Activated naive CD4-positive, alpha-beta T cell treated with anti-CD3 and anti-CD28 coated beads for 36 hours (primary cell): ENCODE measurements around the gene CYP26B1. TPM values are rescaled to one million over a fixed set of nuclear protein-coding genes. Genes with fewer than 3 reads are reported as not detected.

Experiments
- CTCF ChIA-PET: fragments of 350-600 bp; sonication (Branson Sonifier 250); formaldehyde crosslinking; loops from one replicate; lab custom pipeline; 2021; ENCODE audit warnings: antibody characterized with exemption; lab: Charles Lee
- DNase-seq: peaks from one replicate; pipeline ENCODE4 v3.0.0-alpha.2; 2020
- H3K27ac Mint-ChIP-seq: one replicate; pipeline ENCODE4 v1.8.0; 2021; ENCODE audit warnings: mild to moderate bottlenecking, mixed read lengths
- H3K27me3 Mint-ChIP-seq: one replicate; pipeline ENCODE4 v1.8.0; 2021; ENCODE audit warnings: low read depth, mixed read lengths
- H3K36me3 Mint-ChIP-seq: one replicate; pipeline ENCODE4 v1.8.0; 2021; ENCODE audit warnings: low read depth, mixed read lengths
- H3K4me1 Mint-ChIP-seq: one replicate; pipeline ENCODE4 v1.8.0; 2021; ENCODE audit warnings: low read depth, mixed read lengths
- H3K4me3 Mint-ChIP-seq: one replicate; pipeline ENCODE4 v1.8.0; 2021; ENCODE audit warnings: mild to moderate bottlenecking, moderate library complexity, mixed read lengths
- H3K9me3 Mint-ChIP-seq: one replicate; pipeline ENCODE4 v1.8.0; 2021; ENCODE audit warnings: mixed read lengths
- intact Hi-C: fragments of 100-400 bp; cut with micrococcal nuclease; formaldehyde crosslinking; loops from one replicate; pipeline ENCODE4 v1.15.1; 2023
- total RNA-seq, 2 experiments: library from RNA; stranded (reverse); gene quantifications; one replicate each; pipeline ENCODE4 v1.2.3, GENCODE V29; 2021

The CYP26B1 gene
- total RNA-seq, 2 experiments from 2014 or later = not detected

GRCh38 chr2:72138011-72138881 lies 9.4 kb downstream of the CYP26B1 start:
- intact Hi-C loops = no loop called here
- DNase-seq = no peak
- Mint-ChIP-seq H3K27me3 (peaks cover 19% of the 10 kb centered on the region), H3K4me3 (no peak overlapping the region), H3K36me3 (no peaks in the 10 kb centered on the region), H3K27ac (no peak overlapping the region), H3K9me3 (no peaks in the 10 kb centered on the region), H3K4me1 (no peaks in the 10 kb centered on the region)
- CTCF ChIA-PET = interaction anchor here (1.1 kb wide), 1 partner anchor 12 kb away, joined by 3 read pairs; no protein-coding TSS in a partner anchor

- no peaks in the 10 kb centered on the region for H3K36me3 Mint-ChIP-seq
- H3K27me3 Mint-ChIP-seq = peaks cover 16% of the 10 kb centered on the region
- no peaks in the 10 kb centered on the region for H3K9me3 Mint-ChIP-seq
- intact Hi-C loops = loop anchor here (1.0 kb wide), 2 partner anchors 213 to 592 kb away; no protein-coding TSS in a partner anchor
- DNase-seq = peak; percentile 76
- no peak overlapping the region for H3K27ac Mint-ChIP-seq
- H3K4me1 Mint-ChIP-seq = no peaks in the 10 kb centered on the region
- H3K4me3 Mint-ChIP-seq = no peak overlapping the region
- CTCF ChIA-PET = interaction anchor here (1.0 to 1.1 kb wide), 2 partner anchors 13 to 319 kb away, joined by 3 read pairs; no protein-coding TSS in a partner anchor
Measured at GRCh38 chr2:72137498-72138010, 10.1 kb downstream of the CYP26B1 start.

DNA sequence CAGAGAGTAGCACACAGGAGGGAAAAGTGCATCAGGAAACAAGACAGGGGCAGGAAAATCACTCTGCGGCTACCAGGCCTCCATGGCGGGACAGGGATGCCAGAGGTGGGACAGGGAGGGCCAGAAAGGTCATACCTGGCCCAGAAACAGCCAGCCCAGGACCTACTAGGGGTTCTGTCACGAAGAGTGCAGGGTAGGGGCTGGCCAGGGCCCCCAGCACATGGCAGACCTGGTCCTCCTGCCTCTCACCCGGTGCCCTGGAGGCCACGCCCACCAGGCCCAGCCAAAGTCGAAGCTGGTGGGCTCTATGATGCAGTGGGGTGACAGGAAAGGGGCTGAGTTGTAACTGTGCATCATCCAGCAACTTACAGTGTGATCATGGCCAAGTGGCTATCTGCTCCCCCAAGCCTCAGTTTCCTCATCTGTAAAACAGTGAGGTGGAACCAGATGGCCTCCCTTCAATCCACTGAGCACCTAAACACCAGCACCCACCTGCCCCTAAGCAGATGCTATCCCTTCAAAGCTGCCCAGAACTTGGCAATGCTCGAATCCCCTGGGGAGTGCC lies 10.6 kb downstream of the CYP26B1 start:
- CTCF ChIA-PET = interaction anchor here (1.0 to 1.1 kb wide), 2 partner anchors 13 to 318 kb away, joined by 3 read pairs; no protein-coding TSS in a partner anchor

DNA sequence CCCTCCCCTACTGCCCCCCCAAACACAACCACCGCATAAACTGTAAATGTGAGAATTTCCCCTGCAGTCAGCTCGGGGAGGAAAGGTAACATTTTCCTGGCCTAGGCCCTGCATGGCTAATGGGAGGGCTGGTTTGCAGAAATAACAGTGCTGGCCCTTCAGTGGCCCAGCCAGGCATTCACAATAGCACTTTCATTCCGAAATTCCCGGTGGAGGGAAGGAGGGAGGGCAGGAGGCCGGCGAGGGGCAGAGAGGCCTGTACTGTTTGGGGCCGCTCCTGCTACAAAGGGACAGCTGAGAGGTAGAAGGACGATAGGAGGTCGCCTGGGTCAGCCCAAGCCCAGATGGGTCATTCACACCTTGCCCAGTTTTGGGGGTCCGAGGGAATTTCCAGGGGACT lies 11.3 kb downstream of the CYP26B1 start:
- CTCF ChIA-PET = no interaction called here
- Mint-ChIP-seq H3K36me3 (no peaks in the 10 kb centered on the region), H3K27ac (no peak overlapping the region), H3K4me3 (no peak overlapping the region), H3K4me1 (no peaks in the 10 kb centered on the region), H3K27me3 (peaks cover 4% of the 10 kb centered on the region), H3K9me3 (no peaks in the 10 kb centered on the region)
- intact Hi-C loops = no loop called here
- no peak for DNase-seq

More for the DNA sequence above, 10.6 kb downstream of the CYP26B1 start:
- H3K9me3 Mint-ChIP-seq = no peaks in the 10 kb centered on the region
- H3K27me3 Mint-ChIP-seq = peaks cover 11% of the 10 kb centered on the region
- H3K4me1 Mint-ChIP-seq = no peaks in the 10 kb centered on the region
- intact Hi-C loops = loop anchor here (1.0 kb wide), 2 partner anchors 213 to 592 kb away; no protein-coding TSS in a partner anchor
- no peak for DNase-seq
- no peaks in the 10 kb centered on the region for H3K36me3 Mint-ChIP-seq
- H3K4me3 Mint-ChIP-seq = no peak overlapping the region
- H3K27ac Mint-ChIP-seq = no peak overlapping the region

GRCh38 chr2:72135921-72136320 lies 11.7 kb downstream of the CYP26B1 start:
- H3K27ac Mint-ChIP-seq = no peak overlapping the region
- no peak overlapping the region for H3K4me3 Mint-ChIP-seq
- DNase-seq = no peak
- H3K4me1 Mint-ChIP-seq = no peaks in the 10 kb centered on the region
- CTCF ChIA-PET = no interaction called here
- H3K9me3 Mint-ChIP-seq = no peaks in the 10 kb centered on the region
- H3K27me3 Mint-ChIP-seq = no peaks in the 10 kb centered on the region
- intact Hi-C loops = no loop called here
- no peaks in the 10 kb centered on the region for H3K36me3 Mint-ChIP-seq

- Mint-ChIP-seq H3K4me3 (no peak overlapping the region), H3K27me3 (no peaks in the 10 kb centered on the region), H3K27ac (no peak overlapping the region), H3K4me1 (no peaks in the 10 kb centered on the region), H3K9me3 (no peaks in the 10 kb centered on the region), H3K36me3 (no peaks in the 10 kb centered on the region)
- CTCF ChIA-PET = no interaction called here
- intact Hi-C loops = no loop called here
- no peak for DNase-seq
Measured at GRCh38 chr2:72134997-72135800, 12.5 kb downstream of the CYP26B1 start.

DNA sequence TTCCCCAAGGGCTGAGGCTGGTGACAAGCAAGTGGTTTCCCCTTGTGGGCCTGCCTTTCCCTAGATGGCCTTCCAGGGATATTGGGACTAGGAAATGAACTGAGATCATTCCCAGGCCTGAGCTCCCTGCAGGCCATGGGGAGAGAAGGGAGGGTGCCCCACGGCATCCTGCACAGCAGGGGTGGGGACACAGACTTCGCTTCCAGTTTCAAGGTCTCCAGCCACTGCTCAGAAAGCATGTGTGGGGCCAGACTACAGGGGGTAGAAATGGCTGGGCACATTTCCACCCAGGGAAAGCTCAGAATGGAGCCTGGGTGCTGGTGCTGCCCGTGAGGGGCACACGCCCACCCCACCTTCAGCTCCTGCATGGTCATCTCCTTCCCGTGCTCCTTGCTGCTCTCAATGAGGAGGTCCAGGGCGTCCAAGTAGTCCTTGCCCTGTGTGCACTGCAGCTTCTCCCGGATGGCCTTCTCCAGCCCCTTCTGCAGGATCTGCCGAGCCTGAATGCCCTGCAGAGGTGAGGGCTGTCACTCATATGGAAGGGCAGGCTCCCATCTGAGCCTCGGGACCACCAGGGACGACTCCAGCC lies 13.2 kb downstream of the CYP26B1 start:
- no peaks in the 10 kb centered on the region for H3K9me3 Mint-ChIP-seq
- no peak for DNase-seq

DNA sequence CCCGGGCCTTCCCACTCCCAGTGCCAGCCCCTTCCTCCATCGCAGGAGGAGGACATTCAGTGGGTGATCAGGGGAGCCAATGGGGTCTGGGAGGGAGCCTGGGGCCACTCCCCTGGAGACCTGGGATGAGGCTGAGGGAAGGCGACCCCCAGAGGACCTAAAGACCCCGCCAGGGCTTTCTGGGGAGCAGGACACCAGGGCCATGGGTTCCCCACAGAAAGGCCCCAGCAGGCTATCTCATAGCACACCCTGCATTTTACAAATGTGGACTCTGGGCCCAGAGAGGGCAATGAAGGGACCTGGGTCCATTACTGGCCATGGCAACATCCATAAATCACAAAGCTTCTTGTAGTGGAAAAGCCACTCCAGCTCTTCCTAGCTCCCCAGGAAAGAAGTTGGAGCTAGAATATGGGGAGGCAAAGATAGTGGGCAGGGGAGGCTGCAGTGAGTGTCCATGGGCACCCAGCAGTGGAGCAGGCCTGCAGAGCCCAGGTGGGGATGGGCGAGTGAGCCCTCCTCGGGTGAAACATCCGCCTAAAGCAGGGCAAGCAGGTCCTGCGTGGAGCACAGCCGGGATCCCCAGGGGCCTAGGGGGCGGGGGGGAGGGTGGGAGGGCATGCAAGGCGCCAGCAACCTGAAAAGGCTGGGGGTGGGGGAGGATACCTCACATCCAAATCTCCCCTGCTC lies 13.8 kb downstream of the CYP26B1 start:
- H3K4me1 Mint-ChIP-seq = no peaks in the 10 kb centered on the region
- CTCF ChIA-PET = no interaction called here
- no peaks in the 10 kb centered on the region for H3K36me3 Mint-ChIP-seq
- H3K27ac Mint-ChIP-seq = no peak overlapping the region
- H3K9me3 Mint-ChIP-seq = no peaks in the 10 kb centered on the region
- H3K27me3 Mint-ChIP-seq = no peaks in the 10 kb centered on the region
- DNase-seq = no peak
- intact Hi-C loops = no loop called here
- no peak overlapping the region for H3K4me3 Mint-ChIP-seq

More for the DNA sequence above, 13.2 kb downstream of the CYP26B1 start:
- CTCF ChIA-PET = no interaction called here
- Mint-ChIP-seq H3K4me3 (no peak overlapping the region), H3K27ac (no peak overlapping the region), H3K27me3 (no peaks in the 10 kb centered on the region), H3K36me3 (no peaks in the 10 kb centered on the region), H3K4me1 (no peaks in the 10 kb centered on the region)
- intact Hi-C loops = no loop called here

- Mint-ChIP-seq H3K27me3 (no peaks in the 10 kb centered on the region), H3K4me1 (no peaks in the 10 kb centered on the region), H3K27ac (no peak overlapping the region), H3K9me3 (no peaks in the 10 kb centered on the region), H3K4me3 (no peak overlapping the region), H3K36me3 (no peaks in the 10 kb centered on the region)
- CTCF ChIA-PET = interaction anchor here (0.6 kb wide), 1 partner anchor 20 kb away, joined by 4 read pairs; no protein-coding TSS in a partner anchor
- intact Hi-C loops = no loop called here
- DNase-seq = no peak
Measured at GRCh38 chr2:72132981-72133720, 14.5 kb downstream of the CYP26B1 start.

DNA sequence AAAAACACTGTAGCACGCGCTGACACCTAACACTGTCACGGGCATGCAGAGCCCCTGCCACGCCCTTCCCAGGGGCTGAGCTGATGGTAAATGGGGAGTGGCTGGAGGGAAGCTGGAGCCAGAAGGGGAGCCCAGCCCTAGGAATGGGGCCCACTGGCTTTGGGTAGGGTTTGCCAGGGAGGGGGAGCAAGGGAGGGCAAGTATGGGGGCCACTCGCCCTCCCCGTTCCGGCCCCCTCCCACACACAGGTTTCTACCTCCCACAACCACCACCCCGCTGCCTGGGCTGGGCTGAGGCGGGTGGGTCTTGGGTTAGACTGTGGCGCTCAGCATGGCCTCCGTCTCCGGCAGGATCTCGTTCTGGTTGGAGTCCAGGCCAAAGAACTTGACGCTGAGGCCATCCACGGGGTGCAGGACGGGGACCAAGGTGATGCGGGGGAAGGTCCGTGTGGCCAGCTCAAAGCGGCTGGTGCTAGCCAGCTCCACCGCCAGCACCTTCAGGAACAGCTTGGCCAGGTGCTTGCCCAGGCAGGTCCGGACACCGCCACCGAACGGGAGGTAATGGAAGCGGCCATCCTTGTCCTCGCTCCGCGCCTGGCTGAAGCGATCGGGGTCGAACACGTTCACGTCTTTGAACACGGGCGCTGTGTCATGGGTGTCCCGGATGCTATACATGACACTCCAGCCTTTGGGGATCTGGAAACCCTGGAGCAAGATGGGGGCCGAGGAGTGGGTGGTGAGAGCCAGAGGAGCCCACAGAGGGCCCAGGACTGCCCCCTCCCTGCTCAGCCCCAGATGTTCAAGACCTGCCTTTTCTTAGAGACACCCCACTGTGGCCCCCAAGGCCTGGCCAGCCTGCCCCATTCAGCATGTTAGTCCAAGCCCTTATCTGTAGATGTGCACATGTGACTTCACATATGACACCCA lies 15.5 kb downstream of the CYP26B1 start:
- CTCF ChIA-PET = interaction anchor here (0.6 kb wide), 2 partner anchors 18 to 202 kb away, joined by 3 read pairs; no protein-coding TSS in a partner anchor
- no peaks in the 10 kb centered on the region for H3K36me3 Mint-ChIP-seq
- H3K4me3 Mint-ChIP-seq = no peak overlapping the region
- H3K27me3 Mint-ChIP-seq = no peaks in the 10 kb centered on the region
- no peaks in the 10 kb centered on the region for H3K4me1 Mint-ChIP-seq
- intact Hi-C loops = no loop called here
- no peaks in the 10 kb centered on the region for H3K9me3 Mint-ChIP-seq
- no peak for DNase-seq
- H3K27ac Mint-ChIP-seq = no peak overlapping the region
